ENCODE results near the gene EFS. TPM values are rescaled to one million over a fixed set of nuclear protein-coding genes. Genes with fewer than 3 reads are reported as not detected.

Gene EFS
- total RNA-seq: under 1 TPM in 1 of 2 donors, not detected in 1; 0.19 TPM

GRCh38 chr14:23365036-23365731 is at the start of gene EFS:
TSS of gene EFS (minus strand) at chr14:23365172. CDS start at chr14:23365025, 147 bp downstream.
- no peak for ATAC-seq (replicated peaks in 1 of 2)
- Mint-ChIP-seq H3K4me3 (peak within 1 kb of the TSS; percentile 35 to 56), H3K27me3 (ENCODE audit: low read depth) (peaks cover 35% of the 10 kb centered on the region), H3K27ac (no peak within 1 kb of the TSS), H3K36me3 (ENCODE audit: insufficient read depth in 2 of 2) (no peaks in the 10 kb centered on the region), H3K9me3 (no peaks in the 10 kb centered on the region), H3K4me1 (ENCODE audit: low read depth) (no peaks in the 10 kb centered on the region)
- no peak for DNase-seq

- ATAC-seq (replicated peaks in 1 of 2): no peak
- Mint-ChIP-seq H3K27me3 (ENCODE audit: low read depth) (no peaks in the 10 kb centered on the region), H3K4me1 (ENCODE audit: low read depth) (no peaks in the 10 kb centered on the region), H3K27ac (no peak overlapping the region), H3K36me3 (ENCODE audit: insufficient read depth in 2 of 2) (no peaks in the 10 kb centered on the region), H3K9me3 (no peaks in the 10 kb centered on the region), H3K4me3 (no peak overlapping the region)
- no peak for DNase-seq
Observed at GRCh38 chr14:23414254-23414653, 49.3 kb upstream of the EFS start.

- no peak for DNase-seq
- no peak overlapping the region for H3K27ac Mint-ChIP-seq
- H3K27me3 Mint-ChIP-seq (ENCODE audit: low read depth): peaks cover 5% of the 10 kb centered on the region
- no peak for ATAC-seq (replicated peaks in 1 of 2)
- H3K36me3 Mint-ChIP-seq (ENCODE audit: insufficient read depth in 2 of 2): no peaks in the 10 kb centered on the region
- H3K9me3 Mint-ChIP-seq: no peaks in the 10 kb centered on the region
- no peak overlapping the region for H3K4me3 Mint-ChIP-seq
- H3K4me1 Mint-ChIP-seq (ENCODE audit: low read depth): no peaks in the 10 kb centered on the region
Observed at GRCh38 chr14:23413681-23414080, 48.7 kb upstream of the EFS start.

GRCh38 chr14:23411563-23412525 is 46.9 kb upstream of the EFS start:
- Mint-ChIP-seq H3K9me3 (no peaks in the 10 kb centered on the region), H3K4me3 (no peak overlapping the region), H3K27ac (no peak overlapping the region), H3K36me3 (ENCODE audit: insufficient read depth in 2 of 2) (no peaks in the 10 kb centered on the region), H3K27me3 (ENCODE audit: low read depth) (peaks cover 5% of the 10 kb centered on the region), H3K4me1 (ENCODE audit: low read depth) (no peaks in the 10 kb centered on the region)
- DNase-seq: no peak
- no peak for ATAC-seq (replicated peaks in 1 of 2)

GRCh38 chr14:23409966-23410635 is 45.1 kb upstream of the EFS start:
- ATAC-seq (replicated peaks in 1 of 2): no peak
- H3K9me3 Mint-ChIP-seq: no peaks in the 10 kb centered on the region
- no peak for DNase-seq
- no peaks in the 10 kb centered on the region for H3K36me3 Mint-ChIP-seq (ENCODE audit: insufficient read depth in 2 of 2)
- H3K4me3 Mint-ChIP-seq: no peak overlapping the region
- peaks cover 5% of the 10 kb centered on the region for H3K27me3 Mint-ChIP-seq (ENCODE audit: low read depth)
- no peaks in the 10 kb centered on the region for H3K4me1 Mint-ChIP-seq (ENCODE audit: low read depth)
- no peak overlapping the region for H3K27ac Mint-ChIP-seq

GRCh38 chr14:23409475-23409874 is 44.5 kb upstream of the EFS start:
- H3K4me1 Mint-ChIP-seq (ENCODE audit: low read depth): no peaks in the 10 kb centered on the region

GRCh38 chr14:23408307-23408630 is 43.3 kb upstream of the EFS start:
- Mint-ChIP-seq H3K27me3 (ENCODE audit: low read depth) (peaks cover 6% of the 10 kb centered on the region), H3K36me3 (ENCODE audit: insufficient read depth in 2 of 2) (no peaks in the 10 kb centered on the region), H3K4me1 (ENCODE audit: low read depth) (no peaks in the 10 kb centered on the region), H3K4me3 (no peak overlapping the region), H3K27ac (no peak overlapping the region), H3K9me3 (no peaks in the 10 kb centered on the region)
- no peak for DNase-seq
- ATAC-seq (replicated peaks in 1 of 2): no peak

More at GRCh38 chr14:23409475-23409874, 44.5 kb upstream of the EFS start:
- peaks cover 5% of the 10 kb centered on the region for H3K27me3 Mint-ChIP-seq (ENCODE audit: low read depth)
- H3K9me3 Mint-ChIP-seq: no peaks in the 10 kb centered on the region
- no peak overlapping the region for H3K27ac Mint-ChIP-seq
- no peaks in the 10 kb centered on the region for H3K36me3 Mint-ChIP-seq (ENCODE audit: insufficient read depth in 2 of 2)
- peak overlapping the region in 1 of 2 donors; percentile 3 for H3K4me3 Mint-ChIP-seq
- ATAC-seq (replicated peaks in 1 of 2): peak; percentile 36 to 68
- DNase-seq: peak in 1 of 2 donors; percentile 14

GRCh38 chr14:23407516-23408306 is 42.7 kb upstream of the EFS start, which contains the start of gene MYH6:
TSS of gene MYH6 (minus strand) at chr14:23408273. CDS start at chr14:23407223, 1,050 bp downstream.
- Mint-ChIP-seq H3K27me3 (ENCODE audit: low read depth) (peaks cover 11% of the 10 kb centered on the region), H3K36me3 (ENCODE audit: insufficient read depth in 2 of 2) (no peaks in the 10 kb centered on the region), H3K4me1 (ENCODE audit: low read depth) (no peaks in the 10 kb centered on the region), H3K9me3 (no peaks in the 10 kb centered on the region), H3K4me3 (no peak within 1 kb of the TSS), H3K27ac (no peak within 1 kb of the TSS)
- ATAC-seq (replicated peaks in 1 of 2) (no peak), DNase-seq (no peak)

- H3K27me3 Mint-ChIP-seq (ENCODE audit: low read depth): peaks cover 14% of the 10 kb centered on the region
- ATAC-seq (replicated peaks in 1 of 2): no peak
- no peak for DNase-seq
- no peaks in the 10 kb centered on the region for H3K36me3 Mint-ChIP-seq (ENCODE audit: insufficient read depth in 2 of 2)
- no peak overlapping the region for H3K4me3 Mint-ChIP-seq
- H3K9me3 Mint-ChIP-seq: no peaks in the 10 kb centered on the region
- H3K4me1 Mint-ChIP-seq (ENCODE audit: low read depth): no peaks in the 10 kb centered on the region
- H3K27ac Mint-ChIP-seq: no peak overlapping the region
Observed at GRCh38 chr14:23406725-23407355, 41.9 kb upstream of the EFS start.

GRCh38 chr14:23406244-23406643 is 41.3 kb upstream of the EFS start:
- H3K27me3 Mint-ChIP-seq (ENCODE audit: low read depth): peaks cover 14% of the 10 kb centered on the region
- H3K27ac Mint-ChIP-seq: no peak overlapping the region
- ATAC-seq (replicated peaks in 1 of 2): no peak
- H3K4me3 Mint-ChIP-seq: no peak overlapping the region
- DNase-seq: no peak
- no peaks in the 10 kb centered on the region for H3K9me3 Mint-ChIP-seq
- H3K4me1 Mint-ChIP-seq (ENCODE audit: low read depth): no peaks in the 10 kb centered on the region
- H3K36me3 Mint-ChIP-seq (ENCODE audit: insufficient read depth in 2 of 2): no peaks in the 10 kb centered on the region

- Mint-ChIP-seq H3K4me1 (ENCODE audit: low read depth) (no peaks in the 10 kb centered on the region), H3K36me3 (ENCODE audit: insufficient read depth in 2 of 2) (no peaks in the 10 kb centered on the region), H3K27me3 (ENCODE audit: low read depth) (peaks cover 14% of the 10 kb centered on the region), H3K4me3 (no peak overlapping the region), H3K27ac (no peak overlapping the region), H3K9me3 (no peaks in the 10 kb centered on the region)
- ATAC-seq (replicated peaks in 1 of 2) (no peak), DNase-seq (no peak)
Observed at GRCh38 chr14:23405516-23406025, 40.6 kb upstream of the EFS start.

- Mint-ChIP-seq H3K4me3 (no peak overlapping the region), H3K27me3 (ENCODE audit: low read depth) (peaks cover 14% of the 10 kb centered on the region), H3K9me3 (no peaks in the 10 kb centered on the region), H3K36me3 (ENCODE audit: insufficient read depth in 2 of 2) (no peaks in the 10 kb centered on the region), H3K27ac (no peak overlapping the region), H3K4me1 (ENCODE audit: low read depth) (no peaks in the 10 kb centered on the region)
- DNase-seq: no peak
- no peak for ATAC-seq (replicated peaks in 1 of 2)
Observed at GRCh38 chr14:23405096-23405495, 40.1 kb upstream of the EFS start.
